HG02870 (cell line): ENCODE measurements around the gene ATP8B3.

ENCODE experiments used
- ATAC-seq: cut with Tn5 transposase; IDR thresholded peaks from one replicate; pipeline ENCODE4 v1.9.1; 2021; ENCODE audit warnings: mild to moderate bottlenecking, moderate library complexity; ENCODE audit not compliant: unreplicated experiment

ATP8B3 gene

GRCh38 chr19:1837222-1837565 is 25.1 kb upstream of the ATP8B3 start:
- ATAC-seq, result no peak

GRCh38 chr19:1836458-1837221 is 24.6 kb upstream of the ATP8B3 start:
- ATAC-seq, result no peak

- no peak for ATAC-seq
These were observed 21.5 kb upstream of the ATP8B3 start for GRCh38 chr19:1833540-1833939.

GRCh38 chr19:1832046-1832663 is 20.1 kb upstream of the ATP8B3 start:
- no peak for ATAC-seq

GRCh38 chr19:1830978-1831377 is 18.9 kb upstream of the ATP8B3 start:
- no peak for ATAC-seq

- no peak for ATAC-seq
These were observed 18.5 kb upstream of the ATP8B3 start for GRCh38 chr19:1830568-1830967.

GRCh38 chr19:1829958-1830357 is 17.9 kb upstream of the ATP8B3 start:
- ATAC-seq, result no peak

- ATAC-seq, result no peak
These were observed 16.5 kb upstream of the ATP8B3 start for GRCh38 chr19:1828279-1829238.

GRCh38 chr19:1827566-1828278 is 15.6 kb upstream of the ATP8B3 start:
- ATAC-seq, result no peak

- no peak for ATAC-seq
These were observed 14.8 kb upstream of the ATP8B3 start for GRCh38 chr19:1826557-1827521.

GRCh38 chr19:1825909-1826556 is 14.0 kb upstream of the ATP8B3 start:
- no peak for ATAC-seq

GRCh38 chr19:1824252-1824622 is 12.2 kb upstream of the ATP8B3 start:
- ATAC-seq, result no peak

GRCh38 chr19:1823539-1824251 is 11.6 kb upstream of the ATP8B3 start:
- ATAC-seq, result no peak

GRCh38 chr19:1823020-1823419 is 10.9 kb upstream of the ATP8B3 start:
- ATAC-seq, result no peak

GRCh38 chr19:1822210-1822609 is 10.1 kb upstream of the ATP8B3 start:
- ATAC-seq, result no peak

- no peak for ATAC-seq
These were observed 7.5 kb upstream of the ATP8B3 start for GRCh38 chr19:1819341-1820255.

- ATAC-seq, result no peak
These were observed 6.6 kb upstream of the ATP8B3 start for GRCh38 chr19:1818549-1819195.
